NCI-H2196 (cell line): ENCODE measurements around the gene WDFY3.

Experiments
- DNase-seq: peaks from one replicate; lab custom pipeline; 2025; ENCODE audit not compliant: unreplicated experiment; lab: John Stamatoyannopoulos, UW

The WDFY3 gene, protein sequence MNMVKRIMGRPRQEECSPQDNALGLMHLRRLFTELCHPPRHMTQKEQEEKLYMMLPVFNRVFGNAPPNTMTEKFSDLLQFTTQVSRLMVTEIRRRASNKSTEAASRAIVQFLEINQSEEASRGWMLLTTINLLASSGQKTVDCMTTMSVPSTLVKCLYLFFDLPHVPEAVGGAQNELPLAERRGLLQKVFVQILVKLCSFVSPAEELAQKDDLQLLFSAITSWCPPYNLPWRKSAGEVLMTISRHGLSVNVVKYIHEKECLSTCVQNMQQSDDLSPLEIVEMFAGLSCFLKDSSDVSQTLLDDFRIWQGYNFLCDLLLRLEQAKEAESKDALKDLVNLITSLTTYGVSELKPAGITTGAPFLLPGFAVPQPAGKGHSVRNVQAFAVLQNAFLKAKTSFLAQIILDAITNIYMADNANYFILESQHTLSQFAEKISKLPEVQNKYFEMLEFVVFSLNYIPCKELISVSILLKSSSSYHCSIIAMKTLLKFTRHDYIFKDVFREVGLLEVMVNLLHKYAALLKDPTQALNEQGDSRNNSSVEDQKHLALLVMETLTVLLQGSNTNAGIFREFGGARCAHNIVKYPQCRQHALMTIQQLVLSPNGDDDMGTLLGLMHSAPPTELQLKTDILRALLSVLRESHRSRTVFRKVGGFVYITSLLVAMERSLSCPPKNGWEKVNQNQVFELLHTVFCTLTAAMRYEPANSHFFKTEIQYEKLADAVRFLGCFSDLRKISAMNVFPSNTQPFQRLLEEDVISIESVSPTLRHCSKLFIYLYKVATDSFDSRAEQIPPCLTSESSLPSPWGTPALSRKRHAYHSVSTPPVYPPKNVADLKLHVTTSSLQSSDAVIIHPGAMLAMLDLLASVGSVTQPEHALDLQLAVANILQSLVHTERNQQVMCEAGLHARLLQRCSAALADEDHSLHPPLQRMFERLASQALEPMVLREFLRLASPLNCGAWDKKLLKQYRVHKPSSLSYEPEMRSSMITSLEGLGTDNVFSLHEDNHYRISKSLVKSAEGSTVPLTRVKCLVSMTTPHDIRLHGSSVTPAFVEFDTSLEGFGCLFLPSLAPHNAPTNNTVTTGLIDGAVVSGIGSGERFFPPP (N-terminal part only)

GRCh38 chr4:84966382-84967242, at the start of gene WDFY3:
Gene WDFY3, minus strand, starts transcription at chr4:84966690. Its CDS starts 106,099 bp downstream, at chr4:84860591.
- DNase-seq, result peak; percentile 58

- no peak for DNase-seq
Measured at GRCh38 chr4:85005865-85006377, 39.4 kb upstream of the WDFY3 start.

DNA sequence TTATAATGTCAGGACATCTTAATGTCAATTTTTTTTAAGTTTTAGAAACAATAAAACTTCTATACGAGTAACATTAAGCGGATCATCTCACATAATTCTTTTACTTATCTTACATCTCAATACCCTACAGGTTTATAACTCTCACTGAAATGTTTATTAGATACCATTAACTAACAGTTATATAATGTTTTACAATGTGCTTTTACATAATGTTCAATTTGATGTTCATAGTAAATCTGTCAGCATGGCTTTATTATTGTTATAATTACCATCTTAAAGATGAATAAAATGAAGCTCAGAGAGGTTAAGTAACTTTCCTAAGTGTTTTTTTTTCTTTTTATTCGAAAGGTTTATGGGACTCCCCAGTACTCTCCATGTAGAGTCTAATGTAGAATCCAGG, 33.9 kb upstream of the WDFY3 start:
- DNase-seq, result no peak

- DNase-seq, result no peak
Measured at GRCh38 chr4:84995386-84995785, 28.9 kb upstream of the WDFY3 start.

DNA sequence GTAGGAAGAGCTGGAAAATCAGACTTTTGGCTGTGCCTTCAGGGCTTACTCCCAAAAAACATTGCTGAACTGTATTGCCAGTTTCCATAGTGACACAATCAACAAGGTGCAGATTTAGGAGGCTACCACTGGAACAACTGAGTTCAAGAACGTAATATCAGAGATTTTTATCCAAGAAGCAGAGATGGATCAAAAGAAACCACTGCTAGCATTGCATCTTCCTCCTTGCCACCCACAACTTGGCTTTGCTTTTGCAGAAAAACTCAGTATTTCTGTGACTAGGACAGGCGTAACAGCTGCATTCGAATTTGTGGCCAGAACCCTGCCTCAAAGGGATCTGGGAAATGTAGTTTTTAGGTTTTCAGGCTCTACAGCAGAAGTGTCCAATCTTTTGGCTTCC, 27.8 kb upstream of the WDFY3 start:
- DNase-seq, result no peak

- no peak for DNase-seq
Measured at GRCh38 chr4:84985952-84986351, 19.5 kb upstream of the WDFY3 start.

DNA sequence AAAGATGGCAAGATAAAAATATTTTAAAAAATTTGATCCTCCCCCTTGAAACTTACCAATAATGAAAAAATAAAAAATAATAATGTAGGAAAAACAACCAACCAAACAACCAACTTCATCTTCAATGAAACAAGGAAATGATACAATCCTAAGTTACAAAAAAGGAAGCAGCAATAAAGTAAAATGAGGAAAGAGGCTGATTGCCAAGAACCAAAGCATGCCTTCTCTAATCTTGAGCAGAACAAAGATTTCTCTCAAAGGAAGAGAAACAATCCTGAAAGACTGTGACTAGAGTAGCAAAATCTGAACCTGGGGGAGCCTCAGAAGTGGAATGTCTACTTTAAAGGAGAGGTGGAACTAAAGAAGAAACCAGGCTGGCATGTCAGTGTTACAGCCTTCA, 10.9 kb upstream of the WDFY3 start:
- no peak for DNase-seq

DNA sequence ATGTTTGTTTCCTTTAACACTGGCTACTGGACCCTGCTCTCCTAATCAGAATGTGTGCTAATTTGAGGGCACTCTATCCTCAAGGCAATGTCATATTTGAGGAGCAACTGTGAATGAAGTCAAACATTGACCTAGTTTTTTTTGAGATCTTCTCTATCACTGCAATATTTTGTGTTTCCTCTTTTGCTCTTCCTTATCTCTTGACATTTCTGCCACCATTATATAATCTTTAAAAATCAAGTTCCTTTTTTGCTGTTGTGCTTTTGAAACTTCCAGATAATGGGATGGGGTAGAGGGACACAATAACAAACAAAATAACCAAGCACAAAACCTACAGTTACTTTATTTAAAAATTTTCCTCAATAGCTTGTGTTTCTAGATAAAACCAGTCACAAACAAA, 7.4 kb upstream of the WDFY3 start:
- DNase-seq, result no peak

- DNase-seq, result peak; percentile 21
Measured at GRCh38 chr4:84971319-84971932, 4.9 kb upstream of the WDFY3 start.

DNA sequence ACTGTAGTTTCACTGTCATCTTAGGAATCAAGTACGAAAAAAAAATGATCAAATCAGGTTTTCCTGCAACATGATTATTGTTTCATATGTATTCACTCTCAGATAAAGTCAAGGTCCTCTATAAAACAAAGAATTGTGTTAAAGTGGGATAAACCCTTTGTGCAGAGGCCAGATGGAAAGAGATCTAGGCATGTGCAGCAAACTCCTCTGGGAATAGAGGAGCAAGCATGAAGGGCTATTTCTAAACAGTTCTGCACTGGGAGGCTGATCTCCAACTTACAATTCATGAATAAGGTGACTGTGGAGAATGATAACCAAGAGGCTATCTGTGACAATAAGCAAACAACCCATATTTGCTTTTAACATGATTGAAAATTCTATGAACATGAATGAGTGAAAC, 2.4 kb upstream of the WDFY3 start:
- no peak for DNase-seq

- DNase-seq, result no peak
Measured at GRCh38 chr4:84967243-84967690, 777 bp upstream of the WDFY3 start.

- no peak for DNase-seq
Measured at GRCh38 chr4:84965553-84966381, 723 bp downstream of the WDFY3 start.

DNA sequence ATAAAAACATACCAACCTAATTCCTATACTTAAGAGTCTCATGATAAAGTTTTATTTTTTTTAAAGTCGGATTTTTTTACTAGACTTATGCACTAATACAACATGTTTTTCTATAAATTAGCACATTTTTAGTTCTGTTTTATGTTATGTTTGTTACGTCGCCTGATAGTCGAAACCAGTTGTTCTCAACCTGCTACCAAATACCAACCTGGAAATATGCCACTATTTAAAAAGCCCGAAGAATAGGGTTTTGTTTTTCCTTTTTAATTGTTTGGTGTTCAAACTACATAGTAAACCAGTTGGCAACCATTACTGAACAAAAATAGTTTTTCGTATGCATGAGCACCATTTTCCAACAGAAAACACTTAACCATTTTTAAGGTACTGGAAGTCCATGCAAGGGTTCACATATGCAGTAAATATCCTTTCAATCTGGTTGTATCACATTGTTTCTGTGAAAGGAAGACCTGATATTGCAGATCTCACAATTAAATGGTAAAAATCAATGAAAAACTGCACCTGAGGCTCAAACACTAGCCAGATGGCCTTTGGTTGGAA, 1.4 kb downstream of the WDFY3 start:
- no peak for DNase-seq

GRCh38 chr4:84962102-84962501, 4.4 kb downstream of the WDFY3 start:
- no peak for DNase-seq

GRCh38 chr4:84958434-84958833, 8.1 kb downstream of the WDFY3 start:
- DNase-seq, result no peak

DNA sequence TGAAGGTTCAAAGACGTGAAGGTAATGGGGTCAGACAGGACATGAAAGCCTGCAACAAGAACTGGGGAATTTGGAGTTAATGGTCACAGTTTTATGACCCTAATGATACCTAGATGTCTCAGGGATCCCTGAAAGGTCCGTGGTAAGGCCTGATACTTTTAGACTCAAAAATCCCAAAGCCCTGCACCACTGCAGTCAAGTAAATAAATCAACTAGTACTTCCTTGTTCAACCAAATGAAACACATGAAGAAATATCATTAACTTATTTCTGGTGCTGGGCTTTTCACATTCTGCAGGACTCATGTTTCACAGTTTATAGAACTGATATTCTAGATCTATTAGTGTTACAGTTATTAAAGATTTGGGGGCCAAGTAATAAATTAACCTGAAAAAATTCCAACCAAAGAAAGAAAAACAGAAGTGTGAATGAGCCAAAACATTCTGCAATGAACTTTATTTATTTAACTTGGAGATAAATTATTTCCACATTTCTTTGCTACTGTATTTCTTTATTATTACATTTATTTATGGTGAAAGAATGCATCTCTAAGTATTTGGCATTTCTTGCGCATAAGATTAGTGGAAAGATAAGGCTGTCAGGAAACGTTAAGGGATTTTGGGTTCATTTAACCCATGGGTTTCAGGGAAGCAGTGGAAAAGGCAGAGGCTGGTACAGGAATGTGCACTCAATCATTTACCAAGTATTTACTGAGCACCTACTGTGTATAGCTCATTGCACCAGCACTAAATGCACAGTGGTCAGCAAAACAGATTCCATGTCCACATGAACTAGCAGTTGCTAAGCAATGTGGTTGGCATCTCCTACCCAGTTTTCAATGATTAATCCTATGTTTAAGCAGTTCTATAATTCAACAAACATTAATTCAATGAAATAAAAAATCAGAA, 8.7 kb downstream of the WDFY3 start:
- no peak for DNase-seq

DNA sequence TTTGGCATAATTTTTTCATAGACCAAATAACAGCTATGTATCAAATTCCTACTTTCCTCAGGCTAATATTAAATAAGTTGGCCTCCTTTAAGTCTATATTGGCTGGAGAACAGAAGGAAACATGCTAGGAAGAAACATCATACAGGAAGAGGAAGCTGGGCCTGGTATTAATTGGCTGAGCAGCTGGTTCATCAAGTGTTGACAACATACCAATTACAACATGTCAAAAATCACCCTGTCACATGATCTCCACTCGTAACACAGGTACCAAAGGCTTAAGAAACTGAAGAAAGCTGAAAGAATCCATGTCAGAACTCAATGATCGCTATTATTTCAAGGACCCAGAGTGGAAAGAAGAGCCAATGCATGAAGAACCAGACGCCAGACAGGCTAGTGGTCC, 10.5 kb downstream of the WDFY3 start:
- DNase-seq, result no peak
